Stimulated activated CD4-positive, alpha-beta T cell treated with anti-CD3 and anti-CD28 coated beads, Interleukin-4, amount 100 ng/mL, for 48 hours (primary cell): ENCODE results near the gene ZSWIM1.

ENCODE experiments used
- DNase-seq, 2 donors: peaks; one replicate each; pipeline ENCODE4 v3.0.0-alpha.2; 2020; ENCODE audit warnings: low read depth in 2 of 2

Gene ZSWIM1

DNA sequence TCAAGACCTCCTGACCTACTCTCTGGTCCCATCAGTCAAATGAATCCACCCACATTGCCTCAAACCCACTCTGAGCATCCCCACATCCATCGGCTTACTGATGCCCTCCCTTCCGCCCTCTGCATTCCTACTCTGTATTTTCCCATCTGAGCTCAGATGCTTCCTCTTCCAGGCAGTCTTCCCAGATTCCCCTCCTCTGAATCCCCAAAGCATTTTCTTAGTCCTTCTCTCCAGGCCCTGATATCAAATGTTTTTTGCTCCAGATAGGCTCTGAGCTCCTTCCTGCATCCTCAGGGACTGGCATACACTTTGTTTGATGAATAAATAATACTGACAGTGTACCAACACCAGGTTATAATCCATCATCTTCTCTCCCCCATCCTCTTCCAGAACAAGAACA, 27.1 kb downstream of the ZSWIM1 start:
- DNase-seq = no peak

GRCh38 chr20:45909336-45909808, 28.3 kb downstream of the ZSWIM1 start:
- no peak for DNase-seq

- DNase-seq = no peak
Observed at GRCh38 chr20:45909817-45910669, 29.0 kb downstream of the ZSWIM1 start.

DNA sequence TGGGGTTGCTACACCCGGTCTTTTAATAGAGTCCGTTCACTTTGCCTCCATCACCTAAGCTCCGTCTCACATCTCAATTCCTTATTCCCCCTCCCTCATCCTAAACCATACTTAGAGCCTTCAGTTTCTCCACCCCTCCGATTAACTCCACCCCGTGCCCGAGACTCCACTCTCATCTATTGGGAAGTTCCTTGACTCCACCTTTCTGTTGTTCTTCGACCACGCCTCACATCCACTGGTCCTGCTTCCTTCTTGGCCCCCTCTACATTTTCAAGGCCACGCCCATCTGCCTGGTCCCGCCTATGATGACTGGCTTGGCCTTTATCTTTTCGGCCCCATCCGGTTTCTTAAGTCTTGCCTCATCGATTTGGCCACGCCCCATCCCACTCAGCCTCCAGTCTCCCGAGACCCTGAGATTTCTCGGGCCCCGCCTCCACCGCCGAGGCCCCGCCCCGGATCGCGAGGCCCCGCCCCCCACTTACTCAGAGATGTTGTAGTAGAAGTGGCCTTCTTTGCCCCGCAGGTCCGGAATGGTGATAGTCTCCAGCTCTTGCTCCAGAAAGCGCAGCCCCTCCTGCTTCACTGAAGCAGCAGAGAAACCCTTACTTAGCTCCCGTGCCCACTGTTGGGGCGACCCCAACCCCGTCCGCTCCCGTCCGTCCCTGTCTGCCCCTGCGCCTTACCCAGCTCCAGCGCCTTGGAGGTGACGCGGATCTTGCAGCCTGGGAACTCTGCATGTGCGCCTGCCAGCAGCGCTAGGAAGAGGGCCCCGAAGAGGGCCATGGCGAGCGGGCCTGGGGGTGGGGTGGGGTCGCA, 29.9 kb downstream of the ZSWIM1 start:
- peak; percentile 94 to 98 for DNase-seq

DNA sequence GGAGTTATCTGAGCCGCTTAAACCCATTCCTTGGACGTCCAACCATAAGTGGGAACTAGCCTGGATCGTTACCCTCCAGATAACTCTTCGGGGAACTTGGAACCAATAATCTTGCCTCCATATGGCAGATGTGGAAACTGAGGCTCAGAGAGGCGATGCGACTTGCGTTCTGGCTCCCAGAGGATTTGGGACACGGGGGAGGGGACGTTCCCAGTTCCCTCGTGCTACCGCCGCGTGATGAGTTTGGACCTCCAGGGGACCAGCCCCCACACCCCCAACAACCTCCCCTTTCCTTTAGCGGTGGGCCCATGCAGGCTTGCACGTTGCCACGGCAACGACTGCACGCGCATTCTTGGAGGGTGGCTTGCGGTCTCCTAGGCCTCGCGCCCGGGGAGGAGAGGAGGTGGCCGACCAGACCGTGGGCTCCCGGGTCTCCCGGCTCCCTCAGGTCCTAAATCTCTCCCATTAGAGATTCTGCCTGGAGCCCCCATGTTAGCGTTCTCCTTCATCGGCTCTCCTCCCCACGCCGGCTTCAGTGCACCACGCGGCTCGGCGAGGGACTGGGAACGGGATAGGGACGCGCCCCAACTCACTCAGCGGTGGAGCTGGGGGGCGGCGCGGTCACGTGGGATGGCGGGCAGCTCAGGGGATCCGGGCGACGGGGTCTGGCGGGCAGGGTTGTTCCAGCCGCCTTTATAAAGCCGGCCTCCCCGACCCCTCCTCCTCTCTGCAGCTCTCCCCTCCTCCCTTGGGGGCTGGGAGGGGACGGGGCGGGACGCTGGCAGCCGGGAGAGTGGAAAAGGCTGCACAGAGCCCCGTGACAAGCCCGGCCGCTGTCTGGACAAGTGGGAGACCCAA, 30.7 kb downstream of the ZSWIM1 start, which contains the start of gene PLTP:
Gene PLTP, minus strand, starts transcription at position 670 of the 858 bp plus-strand sequence. CDS start 703 bp downstream, outside the sequence.
- no peak for DNase-seq

GRCh38 chr20:45912344-45912682, 31.3 kb downstream of the ZSWIM1 start:
- no peak for DNase-seq

- DNase-seq = no peak
Observed at GRCh38 chr20:45913116-45913515, 32.1 kb downstream of the ZSWIM1 start.

GRCh38 chr20:45917790-45918141, 36.7 kb downstream of the ZSWIM1 start:
- no peak for DNase-seq

GRCh38 chr20:45918182-45918737, 37.2 kb downstream of the ZSWIM1 start:
- DNase-seq = no peak

DNA sequence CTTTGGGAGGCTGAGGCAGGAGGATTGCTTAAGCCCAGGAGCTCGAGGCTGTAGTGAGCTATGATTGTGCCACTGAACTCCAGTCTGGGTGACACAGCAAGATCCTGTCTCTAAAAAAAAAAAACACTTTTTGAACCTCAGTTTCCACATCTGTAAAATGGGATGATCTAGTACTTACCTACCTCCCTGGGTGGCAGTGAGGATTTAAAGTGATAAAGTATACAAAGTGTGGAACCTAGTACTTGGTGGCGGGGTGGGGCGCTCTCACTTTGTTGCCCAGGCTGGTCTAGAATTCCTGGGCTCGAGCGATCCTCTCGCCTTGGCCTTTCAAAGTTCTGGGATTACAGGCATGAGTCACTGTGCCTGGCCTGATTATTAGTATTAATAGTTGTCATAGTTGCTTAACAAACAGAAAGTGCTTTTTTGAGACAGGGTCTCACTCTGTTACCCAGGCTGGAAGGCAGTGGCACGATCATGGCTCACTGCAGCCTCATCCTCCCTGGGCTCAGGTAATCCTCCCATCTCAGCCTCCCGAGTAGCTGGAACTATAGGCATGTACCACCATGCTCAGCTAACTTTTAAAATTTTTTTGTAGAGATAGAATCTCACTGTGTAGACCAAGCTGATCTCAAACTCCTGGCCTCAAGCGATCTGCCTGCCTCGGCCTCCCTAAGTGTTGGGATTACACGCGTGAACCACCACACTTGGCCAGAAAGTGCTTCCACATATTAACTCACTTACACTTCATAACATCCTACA, 37.9 kb downstream of the ZSWIM1 start:
- no peak for DNase-seq

- DNase-seq = no peak
Observed at GRCh38 chr20:45919542-45920399, 38.7 kb downstream of the ZSWIM1 start.

- DNase-seq = no peak
Observed at GRCh38 chr20:45920462-45921336, 39.7 kb downstream of the ZSWIM1 start.

- no peak for DNase-seq
Observed at GRCh38 chr20:45921337-45922189, 40.5 kb downstream of the ZSWIM1 start.

GRCh38 chr20:45924391-45925261, 43.6 kb downstream of the ZSWIM1 start:
- no peak for DNase-seq

DNA sequence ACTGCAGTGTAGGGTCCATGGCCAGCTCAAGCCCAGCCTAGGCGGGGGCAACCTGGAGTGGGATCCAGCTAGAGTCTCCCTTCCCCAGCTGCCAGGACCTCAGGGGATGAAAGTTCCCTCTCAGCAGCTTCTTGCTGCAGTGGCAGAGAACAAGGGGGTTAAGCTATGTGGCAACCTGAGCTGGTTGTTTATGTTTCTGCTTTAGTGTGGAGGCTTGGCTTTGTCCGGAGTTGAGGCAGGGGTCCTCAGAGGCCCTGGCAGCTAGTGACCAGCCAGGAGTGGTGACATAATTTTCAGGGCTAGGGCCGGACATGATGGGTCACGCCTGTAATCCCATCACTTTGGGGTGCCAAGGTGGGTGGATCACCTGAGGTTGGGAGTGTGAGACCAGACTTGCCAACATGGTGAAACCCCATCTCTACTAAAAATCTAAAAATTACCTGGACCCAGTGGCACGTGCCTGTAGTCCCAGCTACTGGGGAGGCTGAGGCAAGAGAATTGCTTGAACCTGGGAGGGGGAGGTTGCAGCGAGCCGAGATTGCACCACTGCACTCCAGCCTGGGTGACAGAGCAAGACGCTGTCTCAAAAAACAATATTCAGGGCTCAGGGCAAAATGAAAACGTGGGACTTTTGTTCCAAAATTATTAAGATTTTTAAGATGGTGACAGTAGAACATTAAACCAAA, 44.9 kb downstream of the ZSWIM1 start:
- DNase-seq = no peak

DNA sequence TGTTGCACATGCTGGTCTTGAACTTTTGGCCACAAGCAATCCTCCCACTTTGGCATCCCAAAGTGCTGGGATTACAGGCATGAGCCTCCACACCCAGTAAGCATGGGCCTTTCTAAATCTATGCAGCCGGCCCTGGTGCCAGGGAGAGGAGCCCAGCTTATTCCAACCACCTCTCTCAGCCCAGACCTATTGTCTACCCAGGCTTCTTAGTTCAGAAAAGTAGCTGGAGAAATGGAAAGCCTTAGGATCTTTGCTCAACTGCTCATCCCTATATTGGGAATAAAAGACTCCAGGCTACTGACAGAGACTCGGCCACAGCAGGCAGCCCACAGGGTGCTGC, 45.7 kb downstream of the ZSWIM1 start:
- DNase-seq = no peak
